Measurements from ENCODE around the gene UCP3. TPM values are rescaled to one million over a fixed set of nuclear protein-coding genes. Genes with fewer than 3 reads are reported as not detected.

UCP3 gene
- total RNA-seq, 2 donors from 2014 or later = 1.6 to 2.3 TPM

DNA sequence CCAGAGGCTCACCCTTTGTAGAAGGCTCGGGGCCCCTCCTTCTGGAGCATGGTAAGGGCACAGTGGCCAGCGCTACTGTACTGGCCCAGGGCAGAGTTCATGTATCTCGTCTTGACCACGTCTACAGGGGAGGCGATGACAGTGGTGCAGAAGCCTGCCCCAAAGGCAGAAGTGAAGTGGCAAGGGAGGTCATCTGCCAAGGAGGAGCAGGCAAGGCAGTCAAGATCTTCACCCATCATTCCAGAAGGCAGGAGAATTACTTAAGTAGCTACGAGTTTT is 33.5 kb downstream of the UCP3 start:
- Histone ChIP-seq H3K27me3 (no peaks in the 10 kb centered on the region), H3K4me3 (no peak overlapping the region), H3K36me3 (replicated peaks in 1 of 2; ENCODE audit: insufficient read depth in 1 of 2, low read depth in 2 of 2) (no peaks in the 10 kb centered on the region), H3K27ac (no peak overlapping the region), H3K4me1 (peaks cover 8% of the 10 kb centered on the region), H3K9me3 (no peaks in the 10 kb centered on the region)
- intact Hi-C loops (cut with DNase I) = no loop called here
- ATAC-seq (no peak), DNase-seq (no peak)
- WGBS, 2 donors = 79 to 83% methylated on average over 6 of the region's 6 CpGs
- TF ChIP-seq, protein P1, sequence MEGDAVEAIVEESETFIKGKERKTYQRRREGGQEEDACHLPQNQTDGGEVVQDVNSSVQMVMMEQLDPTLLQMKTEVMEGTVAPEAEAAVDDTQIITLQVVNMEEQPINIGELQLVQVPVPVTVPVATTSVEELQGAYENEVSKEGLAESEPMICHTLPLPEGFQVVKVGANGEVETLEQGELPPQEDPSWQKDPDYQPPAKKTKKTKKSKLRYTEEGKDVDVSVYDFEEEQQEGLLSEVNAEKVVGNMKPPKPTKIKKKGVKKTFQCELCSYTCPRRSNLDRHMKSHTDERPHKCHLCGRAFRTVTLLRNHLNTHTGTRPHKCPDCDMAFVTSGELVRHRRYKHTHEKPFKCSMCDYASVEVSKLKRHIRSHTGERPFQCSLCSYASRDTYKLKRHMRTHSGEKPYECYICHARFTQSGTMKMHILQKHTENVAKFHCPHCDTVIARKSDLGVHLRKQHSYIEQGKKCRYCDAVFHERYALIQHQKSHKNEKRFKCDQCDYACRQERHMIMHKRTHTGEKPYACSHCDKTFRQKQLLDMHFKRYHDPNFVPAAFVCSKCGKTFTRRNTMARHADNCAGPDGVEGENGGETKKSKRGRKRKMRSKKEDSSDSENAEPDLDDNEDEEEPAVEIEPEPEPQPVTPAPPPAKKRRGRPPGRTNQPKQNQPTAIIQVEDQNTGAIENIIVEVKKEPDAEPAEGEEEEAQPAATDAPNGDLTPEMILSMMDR (IDR thresholded peaks at IDR 0.05) = no peak
- TF ChIP-seq POLR2A (IDR thresholded peaks at IDR 0.05) = no peak

DNA sequence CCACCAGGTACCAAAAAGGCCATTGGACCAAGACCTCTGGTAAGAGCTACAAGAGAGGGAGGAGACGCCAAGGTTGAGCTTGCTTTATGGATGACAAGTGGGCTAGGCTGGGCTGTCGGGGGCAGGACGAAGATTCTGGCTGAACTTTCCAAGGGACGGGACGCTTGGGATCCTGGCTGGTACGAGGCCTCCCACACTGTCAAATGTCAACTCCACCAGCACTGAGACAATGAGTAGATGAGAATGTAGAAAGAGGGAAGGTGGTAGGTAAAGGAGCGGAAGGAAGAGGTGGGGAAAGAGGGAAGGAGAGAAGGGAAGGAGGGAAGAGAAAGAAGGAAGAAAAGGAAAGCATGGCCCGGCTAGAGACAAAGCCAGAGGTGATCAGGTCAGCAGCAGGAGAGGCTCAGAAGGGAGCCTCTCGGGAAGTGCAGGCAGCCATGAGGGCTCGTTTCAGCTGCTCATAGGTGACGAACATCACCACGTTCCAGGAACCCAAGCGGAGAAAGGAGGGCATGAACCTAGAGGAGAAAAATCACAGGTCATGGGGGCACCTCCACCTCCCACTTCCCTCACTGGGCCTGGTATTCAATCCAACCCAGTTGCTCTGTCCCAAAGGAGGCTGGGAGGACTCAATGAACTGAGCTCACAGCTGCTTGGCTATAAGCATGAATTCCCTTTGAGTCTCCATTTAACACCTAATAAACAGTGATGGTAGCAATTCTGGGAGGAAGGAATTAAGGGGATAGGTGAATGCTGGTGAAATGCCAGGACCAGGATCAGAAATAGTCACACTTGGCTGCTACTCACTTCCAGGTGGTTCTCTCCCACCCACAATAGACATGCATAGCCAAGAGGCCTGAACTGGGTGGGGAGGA is 34.0 kb downstream of the UCP3 start:
- TF ChIP-seq, protein P1 (IDR thresholded peaks at IDR 0.05) = no peak
- TF ChIP-seq POLR2A (IDR thresholded peaks at IDR 0.05) = no peak
- WGBS, 2 donors = 91% methylated on average over 13 of the region's 13 CpGs
- no peaks in the 10 kb centered on the region for H3K9me3 ChIP-seq
- H3K27me3 ChIP-seq = no peaks in the 10 kb centered on the region
- intact Hi-C loops (cut with DNase I) = no loop called here
- H3K4me3 ChIP-seq = no peak overlapping the region
- H3K4me1 ChIP-seq = peaks cover 2% of the 10 kb centered on the region
- H3K27ac ChIP-seq = no peak overlapping the region
- H3K36me3 ChIP-seq (replicated peaks in 1 of 2; ENCODE audit: insufficient read depth in 1 of 2, low read depth in 2 of 2) = no peaks in the 10 kb centered on the region
- DNase-seq = no peak
- ATAC-seq = no peak

DNA sequence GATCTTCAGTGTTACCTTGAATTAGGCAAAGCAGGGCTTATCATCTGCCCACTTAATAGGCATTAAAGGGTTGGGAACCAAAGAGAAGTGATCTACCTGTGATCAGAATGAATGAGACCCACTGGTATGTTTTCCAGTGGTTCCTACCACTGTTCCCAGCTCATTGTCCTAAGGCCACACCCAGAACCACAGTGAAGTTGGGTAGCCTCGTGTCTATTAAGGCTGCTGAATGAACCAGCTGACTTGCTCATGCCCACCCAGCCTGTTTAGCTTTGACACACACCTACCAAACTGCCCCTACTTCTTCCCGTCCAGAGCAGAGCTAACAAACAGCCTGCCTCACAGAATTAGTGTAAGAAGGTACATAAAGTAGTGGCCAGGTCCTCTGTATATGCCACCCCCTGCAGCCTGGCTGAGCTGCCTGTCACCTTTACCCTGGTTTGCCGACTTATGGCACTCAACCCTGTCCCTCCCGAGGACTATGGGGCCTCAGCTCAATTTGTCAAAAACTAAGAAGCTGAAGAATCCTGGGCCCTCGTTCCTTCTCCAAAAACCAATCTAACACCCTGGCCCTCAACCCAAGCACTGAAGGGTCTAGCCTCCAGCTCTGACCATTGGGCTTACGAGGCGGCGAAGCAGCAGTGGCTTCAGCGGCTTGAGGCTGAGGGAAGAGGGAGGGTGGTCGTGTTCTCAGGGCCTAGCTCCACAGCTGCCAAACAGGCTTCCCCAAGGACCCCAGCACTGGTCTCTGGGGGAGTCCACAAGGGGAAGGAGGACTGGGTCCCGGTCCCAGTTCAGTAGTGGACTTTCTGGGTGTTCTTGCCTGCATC is 36.0 kb downstream of the UCP3 start:
- DNase-seq (no peak), ATAC-seq (no peak)
- intact Hi-C loops (cut with DNase I) = no loop called here
- Histone ChIP-seq H3K9me3 (no peaks in the 10 kb centered on the region), H3K27ac (no peak overlapping the region), H3K4me3 (no peak overlapping the region), H3K36me3 (replicated peaks in 1 of 2; ENCODE audit: insufficient read depth in 1 of 2, low read depth in 2 of 2) (no peaks in the 10 kb centered on the region), H3K27me3 (no peaks in the 10 kb centered on the region), H3K4me1 (no peaks in the 10 kb centered on the region)
- no peak for TF ChIP-seq POLR2A (IDR thresholded peaks at IDR 0.05)
- TF ChIP-seq, protein P1 (IDR thresholded peaks at IDR 0.05) = no peak
- WGBS, 2 donors = 81 to 87% methylated on average over 9 to 11 of the region's 11 CpGs

DNA sequence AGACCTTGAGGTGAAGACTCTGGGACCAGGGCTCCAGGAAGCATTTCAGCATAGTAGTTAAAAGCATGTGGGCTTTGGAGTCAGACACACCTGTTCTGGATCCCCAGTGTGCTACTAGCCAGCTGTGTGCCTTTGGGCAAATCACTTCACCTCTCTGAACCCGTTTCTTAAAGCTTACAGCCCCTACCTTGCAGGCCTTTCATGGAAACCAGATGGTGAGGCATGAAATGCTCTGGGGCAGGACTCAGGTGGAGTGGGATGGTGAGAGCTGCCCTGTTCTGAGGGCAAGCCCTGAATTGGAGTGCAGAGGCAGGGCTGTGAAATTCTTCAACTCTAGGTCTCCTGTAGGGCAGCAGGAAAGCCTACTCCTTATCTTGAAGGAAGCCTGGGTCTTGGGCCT is 36.7 kb downstream of the UCP3 start:
- Histone ChIP-seq H3K4me1 (no peaks in the 10 kb centered on the region), H3K4me3 (no peak overlapping the region), H3K9me3 (no peaks in the 10 kb centered on the region), H3K27ac (no peak overlapping the region), H3K36me3 (replicated peaks in 1 of 2; ENCODE audit: insufficient read depth in 1 of 2, low read depth in 2 of 2) (no peaks in the 10 kb centered on the region), H3K27me3 (no peaks in the 10 kb centered on the region)
- WGBS, 2 donors = 57 to 75% methylated on average over 1 of the region's 1 CpG
- intact Hi-C loops (cut with DNase I) = no loop called here
- DNase-seq = no peak
- TF ChIP-seq, protein P1 (IDR thresholded peaks at IDR 0.05) = no peak
- TF ChIP-seq POLR2A (IDR thresholded peaks at IDR 0.05) = no peak
- ATAC-seq = no peak
